Fibroblast of villous mesenchyme (primary cell): Measurements from ENCODE around the gene OR8A1. TPM values are rescaled to one million over a fixed set of nuclear protein-coding genes. Genes with fewer than 3 reads are reported as not detected.
A peak's percentile ranks its signal among the peaks of the same experiment; 100 is the strongest.

Source experiments
- DNase-seq: peaks from one replicate; pipeline ENCODE4 v3.0.0-alpha.2; 2010; ENCODE audit warnings: low read depth
- H3K4me3 ChIP-seq: 2 replicates; pipeline ENCODE4 v1.5.1; 2011; ENCODE audit warnings: low read depth, mild to moderate bottlenecking, low read length
- total RNA-seq: library from RNA; depleted of rRNA; stranded (reverse); fragments of >200 nt; gene quantifications from 2 replicates; pipeline ENCODE4 v1.2.3, GENCODE V29; 2012
- TF ChIP-seq, protein P1 (sequence below): IDR thresholded peaks from 2 replicates; pipeline ENCODE4 v1.5.1; 2012; ENCODE audit warnings: low read depth, mild to moderate bottlenecking, low read length; ENCODE audit not compliant: insufficient read depth

Gene OR8A1
- total RNA-seq, result under 0.01 TPM in 1 of 2 replicates, not detected in the other

- H3K4me3 ChIP-seq, result no peak within 1 kb of the TSS
- TF ChIP-seq, protein P1, sequence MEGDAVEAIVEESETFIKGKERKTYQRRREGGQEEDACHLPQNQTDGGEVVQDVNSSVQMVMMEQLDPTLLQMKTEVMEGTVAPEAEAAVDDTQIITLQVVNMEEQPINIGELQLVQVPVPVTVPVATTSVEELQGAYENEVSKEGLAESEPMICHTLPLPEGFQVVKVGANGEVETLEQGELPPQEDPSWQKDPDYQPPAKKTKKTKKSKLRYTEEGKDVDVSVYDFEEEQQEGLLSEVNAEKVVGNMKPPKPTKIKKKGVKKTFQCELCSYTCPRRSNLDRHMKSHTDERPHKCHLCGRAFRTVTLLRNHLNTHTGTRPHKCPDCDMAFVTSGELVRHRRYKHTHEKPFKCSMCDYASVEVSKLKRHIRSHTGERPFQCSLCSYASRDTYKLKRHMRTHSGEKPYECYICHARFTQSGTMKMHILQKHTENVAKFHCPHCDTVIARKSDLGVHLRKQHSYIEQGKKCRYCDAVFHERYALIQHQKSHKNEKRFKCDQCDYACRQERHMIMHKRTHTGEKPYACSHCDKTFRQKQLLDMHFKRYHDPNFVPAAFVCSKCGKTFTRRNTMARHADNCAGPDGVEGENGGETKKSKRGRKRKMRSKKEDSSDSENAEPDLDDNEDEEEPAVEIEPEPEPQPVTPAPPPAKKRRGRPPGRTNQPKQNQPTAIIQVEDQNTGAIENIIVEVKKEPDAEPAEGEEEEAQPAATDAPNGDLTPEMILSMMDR, result no peak
- no peak for DNase-seq
Observed at GRCh38 chr11:124569697-124570096, at the start of gene OR8A1. TSS of gene OR8A1 (plus strand) at chr11:124569997. CDS start at chr11:124570120, 123 bp downstream.

DNA sequence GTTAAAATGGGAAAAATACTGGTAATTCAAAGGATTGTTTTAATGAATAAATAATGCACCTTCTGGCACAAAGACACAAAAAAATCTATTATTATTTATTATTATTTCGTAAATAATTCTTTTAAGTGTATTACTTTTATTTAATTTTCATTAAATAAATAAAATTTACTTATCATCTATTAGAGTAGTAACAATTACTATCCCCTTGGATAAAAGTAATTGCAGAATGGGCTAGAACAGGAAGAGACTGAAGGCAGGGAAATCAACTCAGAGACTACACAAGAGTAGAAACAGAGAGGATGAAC, 49.3 kb upstream of the OR8A1 start:
- TF ChIP-seq, protein P1, result no peak
- no peak for DNase-seq
- H3K4me3 ChIP-seq, result no peak overlapping the region

GRCh38 chr11:124533626-124534025, 36.2 kb upstream of the OR8A1 start:
- no peak overlapping the region for H3K4me3 ChIP-seq
- TF ChIP-seq, protein P1, result no peak
- no peak for DNase-seq

GRCh38 chr11:124534051-124534450, 35.7 kb upstream of the OR8A1 start:
- DNase-seq, result no peak
- no peak overlapping the region for H3K4me3 ChIP-seq
- TF ChIP-seq, protein P1, result no peak

DNA sequence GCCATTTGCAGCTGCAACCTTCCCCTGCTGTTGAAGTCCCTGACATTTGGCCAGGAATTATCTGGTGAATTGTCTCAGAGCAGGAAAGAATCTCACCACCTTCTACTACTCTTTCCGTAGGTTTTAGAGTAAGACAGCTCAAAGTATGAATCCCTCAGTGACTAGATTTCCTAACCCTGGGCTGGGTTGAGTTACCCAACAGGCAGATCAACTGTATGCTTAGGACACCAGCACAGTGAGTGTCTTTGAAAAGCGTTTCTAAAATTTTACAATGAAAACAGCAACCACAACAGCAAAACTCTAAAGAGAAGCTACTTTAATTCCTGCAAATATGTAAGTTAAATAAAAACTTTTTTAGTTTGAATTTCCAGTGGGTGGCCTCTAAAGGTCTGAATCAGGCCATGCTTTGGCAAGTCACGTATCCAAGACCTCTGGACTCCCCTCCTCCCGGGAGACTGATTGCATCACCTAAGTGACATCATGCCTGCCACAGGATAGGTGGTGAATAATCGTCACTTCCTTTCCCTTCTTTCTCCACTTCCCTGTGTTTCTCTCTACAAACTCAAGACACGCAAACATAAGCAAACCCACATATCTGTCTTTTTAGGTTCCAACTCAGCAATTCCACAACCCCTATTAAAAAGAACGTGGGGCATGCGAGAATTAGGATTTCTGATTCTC, 34.1 kb upstream of the OR8A1 start:
- DNase-seq, result peak; percentile 13
- TF ChIP-seq, protein P1, result no peak
- H3K4me3 ChIP-seq, result no peak overlapping the region

GRCh38 chr11:124536520-124536919, 33.3 kb upstream of the OR8A1 start:
- TF ChIP-seq, protein P1, result peak; percentile 19
- H3K4me3 ChIP-seq, result no peak overlapping the region
- peak; percentile 81 for DNase-seq

- H3K4me3 ChIP-seq, result no peak overlapping the region
- DNase-seq, result peak; percentile 76
- TF ChIP-seq, protein P1, result no peak
Observed at GRCh38 chr11:124538019-124538418, 31.8 kb upstream of the OR8A1 start.
